DOHH2 (cell line): ENCODE results near the gene SPOCK1.

Source experiments
- H3F3A ChIP-seq: fragments of 200-600 bp; sonication (generic), shearing (Covaris generic); 2 replicates; pipeline ENCODE4 v1.6.0; 2016; ENCODE audit warnings: antibody characterized with exemption, mild to moderate bottlenecking; ENCODE audit not compliant: control insufficient read depth, insufficient read depth
- H3K27ac ChIP-seq: fragments of 200-600 bp; sonication (generic); 2 replicates; pipeline ENCODE4 v1.5.1; 2014; ENCODE audit warnings: low read depth, mild to moderate bottlenecking, low read length, moderate library complexity
- H3K27me3 ChIP-seq: fragments of 200-600 bp; sonication (generic); 2 replicates; pipeline ENCODE4 v1.6.1; 2014; ENCODE audit warnings: mild to moderate bottlenecking, low read length, mixed read lengths; ENCODE audit not compliant: control insufficient read depth
- H3K36me3 ChIP-seq: fragments of 200-600 bp; sonication (generic); 2 replicates; pipeline ENCODE4 v1.6.1; 2014; ENCODE audit warnings: mild to moderate bottlenecking, low read length, moderate library complexity, mixed read lengths; ENCODE audit not compliant: control insufficient read depth
- H3K4me1 ChIP-seq: fragments of 200-600 bp; sonication (generic); 2 replicates; pipeline ENCODE4 v1.6.1; 2014; ENCODE audit warnings: mild to moderate bottlenecking, low read length, mixed read lengths; ENCODE audit not compliant: control insufficient read depth
- H3K4me2 ChIP-seq: fragments of 200-600 bp; sonication (generic); 2 replicates; pipeline ENCODE4 v1.6.0; 2014; ENCODE audit warnings: mild to moderate bottlenecking, low read length, moderate library complexity
- H3K4me3 ChIP-seq: fragments of 200-600 bp; sonication (generic); 2 replicates; pipeline ENCODE4 v1.5.1; 2014; ENCODE audit warnings: mild to moderate bottlenecking, low read length, mixed read lengths
- H3K79me2 ChIP-seq: fragments of 200-600 bp; sonication (generic); 2 replicates; pipeline ENCODE4 v1.6.1; 2014; ENCODE audit warnings: mild to moderate bottlenecking, low read length, mixed read lengths; ENCODE audit not compliant: control insufficient read depth
- H3K9me2 ChIP-seq: fragments of 200-600 bp; sonication (generic); replicated peaks from 2 replicates; pipeline ENCODE4 v1.6.1; 2014; ENCODE audit warnings: mild to moderate bottlenecking, low read length, mixed read lengths; ENCODE audit not compliant: control insufficient read depth
- H3K9me3 ChIP-seq: fragments of 200-600 bp; sonication (generic); 2 replicates; pipeline ENCODE4 v1.6.1; 2014; ENCODE audit warnings: antibody characterized with exemption, low read length, mixed read lengths; ENCODE audit not compliant: control insufficient read depth, insufficient read depth
- H4K20me1 ChIP-seq: fragments of 200-600 bp; sonication (generic); 2 replicates; pipeline ENCODE4 v1.6.0; 2014; ENCODE audit warnings: low read depth, mild to moderate bottlenecking, antibody characterized with exemption, low read length, moderate library complexity; ENCODE audit not compliant: control insufficient read depth, insufficient read depth
- CTCF ChIP-seq: fragments of 200-600 bp; sonication (generic); IDR thresholded peaks from one replicate; pipeline ENCODE4 v1.5.1; 2014; ENCODE audit warnings: antibody characterized with exemption, mild to moderate bottlenecking, low read depth, low read length; ENCODE audit not compliant: poor library complexity, severe bottlenecking
- EZH2phosphoT487 ChIP-seq: fragments of 200-600 bp; sonication (generic); IDR thresholded peaks from 2 replicates; pipeline ENCODE4 v1.6.1; 2017; ENCODE audit warnings: borderline replicate concordance, mild to moderate bottlenecking, antibody characterized with exemption, low read length, moderate library complexity, mixed read lengths

SPOCK1 gene

GRCh38 chr5:137155261-137156000 is 343.7 kb downstream of the SPOCK1 start:
- Histone ChIP-seq H3K36me3 (no peaks in the 10 kb centered on the region), H4K20me1 (no peaks in the 10 kb centered on the region), H3K4me3 (no peak overlapping the region), H3F3A (no peaks in the 10 kb centered on the region), H3K9me3 (no peaks in the 10 kb centered on the region), H3K27ac (no peak overlapping the region), H3K27me3 (no peaks in the 10 kb centered on the region), H3K9me2 (no peaks in the 10 kb centered on the region), H3K4me1 (no peaks in the 10 kb centered on the region), H3K4me2 (no peak overlapping the region), H3K79me2 (no peaks in the 10 kb centered on the region)
- no peak for TF ChIP-seq CTCF
- no peak for TF ChIP-seq EZH2phosphoT487

- no peaks in the 10 kb centered on the region for H3K9me3 ChIP-seq
- H3K9me2 ChIP-seq, result no peaks in the 10 kb centered on the region
- TF ChIP-seq EZH2phosphoT487 (no peak), CTCF (no peak)
Measured at GRCh38 chr5:137152616-137153015, 346.5 kb downstream of the SPOCK1 start.

GRCh38 chr5:137148655-137149054 is 350.5 kb downstream of the SPOCK1 start:
- Histone ChIP-seq H3K4me2 (peak overlapping the region; percentile 20; the same call in 1 of the 2 replicates), H3K4me1 (peaks cover 10% of the 10 kb centered on the region), H3K9me2 (no peaks in the 10 kb centered on the region), H3K79me2 (no peaks in the 10 kb centered on the region), H3K36me3 (no peaks in the 10 kb centered on the region), H3K27ac (no peak overlapping the region), H3K4me3 (no peak overlapping the region), H4K20me1 (no peaks in the 10 kb centered on the region), H3K9me3 (no peaks in the 10 kb centered on the region), H3K27me3 (no peaks in the 10 kb centered on the region), H3F3A (no peaks in the 10 kb centered on the region)
- TF ChIP-seq CTCF (no peak), EZH2phosphoT487 (no peak)

More at GRCh38 chr5:137152616-137153015, 346.5 kb downstream of the SPOCK1 start:
- Histone ChIP-seq H3K36me3 (no peaks in the 10 kb centered on the region), H3K27ac (no peak overlapping the region), H4K20me1 (no peaks in the 10 kb centered on the region), H3K4me2 (no peak overlapping the region), H3K4me3 (no peak overlapping the region), H3K27me3 (no peaks in the 10 kb centered on the region), H3K4me1 (peaks cover 10% of the 10 kb centered on the region), H3F3A (no peaks in the 10 kb centered on the region), H3K79me2 (no peaks in the 10 kb centered on the region)
